Keratinocyte (primary cell): ENCODE data around the gene SPTBN1. TPM values are rescaled to one million over a fixed set of nuclear protein-coding genes. Genes with fewer than 3 reads are reported as not detected.

Source experiments
- DNase-seq: peaks from one replicate; pipeline ENCODE4 v3.0.0-alpha.2; 2011; ENCODE audit warnings: low read depth, missing footprints, low spot score
- FAIRE-seq: peaks from 2 replicates; lab custom pipeline; 2011; peaks lifted over from hg19 to GRCh38; lab: Jason Lieb, UNC
- H2AFZ ChIP-seq: 2 replicates; pipeline ENCODE4 v1.6.0; 2012; ENCODE audit warnings: low read length, control low read depth, inconsistent platforms; ENCODE audit not compliant: control insufficient read depth
- H3K27ac ChIP-seq: 2 replicates; pipeline ENCODE4 v1.5.1; 2011; ENCODE audit warnings: low read length; ENCODE audit not compliant: control insufficient read depth, insufficient read depth
- H3K27me3 ChIP-seq: 3 replicates; pipeline ENCODE4 v1.6.0; 2011; ENCODE audit warnings: low read length; ENCODE audit not compliant: control insufficient read depth, insufficient read depth; ENCODE audit errors: extremely low read depth
- H3K36me3 ChIP-seq, 2 experiments: 2 replicates in 1 of 2; 3 replicates in 1 of 2; pipeline ENCODE4 v1.5.1; 2011; ENCODE audit warnings: low read length in 2 of 2, mild to moderate bottlenecking in 1 of 2; ENCODE audit not compliant: control insufficient read depth in 2 of 2, insufficient read depth in 2 of 2; ENCODE audit errors: extremely low read depth in 1 of 2
- H3K4me1 ChIP-seq: 3 replicates; pipeline ENCODE4 v1.5.1; 2011; ENCODE audit warnings: low read length; ENCODE audit not compliant: control insufficient read depth, insufficient read depth; ENCODE audit errors: extremely low read depth
- H3K4me2 ChIP-seq: 3 replicates; pipeline ENCODE4 v1.6.0; 2011; ENCODE audit warnings: low read depth, low read length; ENCODE audit not compliant: control insufficient read depth, insufficient read depth; ENCODE audit errors: extremely low read depth
- H3K4me3 ChIP-seq, 3 experiments: fragments of 200-600 bp in 1 of 3; sonication (generic) in 1 of 3; 2 replicates in 2 of 3; 3 replicates in 1 of 3; pipeline ENCODE4 v1.5.1; 2011 to 2016; ENCODE audit warnings: low read length in 3 of 3, mild to moderate bottlenecking in 3 of 3, control low read depth in 2 of 3, inconsistent platforms in 1 of 3, low read depth in 1 of 3, mixed read lengths in 1 of 3, mixed run types in 1 of 3, moderate library complexity in 1 of 3; ENCODE audit not compliant: control insufficient read depth in 2 of 3, insufficient read depth in 2 of 3; ENCODE audit errors: extremely low read depth in 1 of 3
- H3K79me2 ChIP-seq: 2 replicates; pipeline ENCODE4 v1.6.0; 2012; ENCODE audit warnings: low read length; ENCODE audit not compliant: control insufficient read depth, insufficient read depth
- H3K9ac ChIP-seq: 3 replicates; pipeline ENCODE4 v1.6.0; 2011; ENCODE audit warnings: low read length; ENCODE audit not compliant: control insufficient read depth, insufficient read depth; ENCODE audit errors: extremely low read depth
- H3K9me1 ChIP-seq: 3 replicates; pipeline ENCODE4 v1.6.0; 2011; ENCODE audit warnings: low read length; ENCODE audit not compliant: control insufficient read depth, insufficient read depth; ENCODE audit errors: extremely low read depth
- H3K9me3 ChIP-seq: 2 replicates; pipeline ENCODE4 v1.5.1; 2012; ENCODE audit warnings: low read depth, low read length; ENCODE audit not compliant: control insufficient read depth
- H4K20me1 ChIP-seq: 3 replicates; pipeline ENCODE4 v1.6.0; 2011; ENCODE audit warnings: low read length; ENCODE audit not compliant: control insufficient read depth, insufficient read depth; ENCODE audit errors: extremely low read depth
- CTCF ChIP-seq, 3 experiments: IDR thresholded peaks in 1 of 3; conservative IDR thresholded peaks in 1 of 3; optimal IDR thresholded peaks in 1 of 3; 2 replicates in 2 of 3; 3 replicates in 1 of 3; pipeline versions ENCODE3 to v1.5.1; 2011; ENCODE audit warnings: low read length in 3 of 3, mild to moderate bottlenecking in 3 of 3, moderate library complexity in 2 of 3, control low read depth in 1 of 3, inconsistent platforms in 1 of 3; ENCODE audit not compliant: insufficient read depth in 2 of 3; ENCODE audit errors: extremely low read depth in 1 of 3
- EZH2 ChIP-seq: IDR thresholded peaks from one replicate; pipeline ENCODE4 v1.6.1; 2012; ENCODE audit warnings: inconsistent platforms, mild to moderate bottlenecking, low read length, moderate library complexity
- dilution Hi-C: fragments of 300-500 bp; cut with MboI; formaldehyde crosslinking; loops from one replicate; pipeline ENCODE4 v1.7.0; 2020; ENCODE audit warnings: low sequenced_read_pairs; ENCODE audit not compliant: extremely low pct_ligation_motif_present
- polyA minus RNA-seq, 3 experiments: library from RNA; depleted of rRNA, polyadenylated mRNA; stranded (reverse); fragments of >200 nt; gene quantifications; 1 replicate in 1 of 3; 2 replicates in 1 of 3; 3 replicates in 1 of 3; pipeline ENCODE4 v1.2.3, GENCODE V29; 2011
- polyA plus RNA-seq, 5 experiments: library from polyadenylated mRNA; depleted of rRNA in 3 of 5; stranded (reverse) in 3 of 5; stranded (forward) in 1 of 5; unstranded in 1 of 5; fragments of >200 nt; gene quantifications; 1 replicate in 1 of 5; 2 replicates in 3 of 5; 3 replicates in 1 of 5; pipeline versions ENCODE4 v1.2.1 to v1.2.3, GENCODE V29; 2011 to 2012; ENCODE audit warnings: missing spikeins in 2 of 5, low read depth in 1 of 5, low replicate concordance in 1 of 5

SPTBN1 gene
- polyA plus RNA-seq = 34.6 to 40.0 TPM (median 39.9 TPM) in 3 replicates
- polyA plus RNA-seq (2011; ENCODE audit: low read depth) = 73.1 TPM
- polyA plus RNA-seq (2011; cell fraction: cytosol; rRNA removed) = 15.6 and 19.1 TPM in 2 replicates
- 207 and 214 TPM in 2 replicates for polyA plus RNA-seq (2011; cell fraction: nucleus; rRNA removed)
- 48.0 and 66.9 TPM in 2 replicates for polyA plus RNA-seq (2012; ENCODE audit: low replicate concordance)
- 73.2 to 113 TPM (median 97.5 TPM) in 3 replicates for polyA minus RNA-seq
- 32.8 TPM for polyA minus RNA-seq (2011; cell fraction: cytosol; rRNA and poly(A)+ RNA removed)
- polyA minus RNA-seq (2011; cell fraction: nucleus; rRNA and poly(A)+ RNA removed) = 138 and 269 TPM in 2 replicates

GRCh38 chr2:54455563-54456361 lies at the start of gene SPTBN1:
Gene SPTBN1, plus strand, starts transcription at chr2:54456327. Its CDS starts 70,092 bp downstream, at chr2:54526419.
- Histone ChIP-seq H3K4me2 (peak within 1 kb of the TSS; percentile 87), H3K27ac (no peak within 1 kb of the TSS), H3K79me2 (peaks cover 3% of the 10 kb centered on the region), H3K36me3 (no peaks in the 10 kb centered on the region), H2AFZ (peak within 1 kb of the TSS; percentile 90), H3K27me3 (peaks cover 12% of the 10 kb centered on the region), H3K9me3 (no peaks in the 10 kb centered on the region), H3K4me3 (peak within 1 kb of the TSS; percentile 52 to 75 (median 72)), H3K9me1 (no peaks in the 10 kb centered on the region), H4K20me1 (no peaks in the 10 kb centered on the region), H3K9ac (peak within 1 kb of the TSS; percentile 62), H3K4me1 (peaks cover 13% of the 10 kb centered on the region)
- dilution Hi-C loops = no loop called here
- DNase-seq = no peak
- TF ChIP-seq CTCF (optimal IDR thresholded peaks at IDR 0.05 in 1 of 3, IDR thresholded peaks at IDR 0.05 in 1 of 3, conservative IDR thresholded peaks at IDR 0.05 in 1 of 3; ENCODE audit: extremely low read depth in 1 of 3, insufficient read depth in 2 of 3, low read length in 3 of 3) = no peak
- peak; percentile 33 for TF ChIP-seq EZH2
- no peak for FAIRE-seq

- DNase-seq (no peak), FAIRE-seq (no peak)
- H3K27ac ChIP-seq = no peak overlapping the region
- H3K36me3 ChIP-seq = no peaks in the 10 kb centered on the region
- no peaks in the 10 kb centered on the region for H3K4me1 ChIP-seq
- no peaks in the 10 kb centered on the region for H4K20me1 ChIP-seq
- TF ChIP-seq CTCF (optimal IDR thresholded peaks at IDR 0.05 in 1 of 3, IDR thresholded peaks at IDR 0.05 in 1 of 3, conservative IDR thresholded peaks at IDR 0.05 in 1 of 3; ENCODE audit: extremely low read depth in 1 of 3, insufficient read depth in 2 of 3, low read length in 3 of 3) (no peak), EZH2 (no peak)
- H3K4me3 ChIP-seq = no peak overlapping the region
- H3K9me3 ChIP-seq = no peaks in the 10 kb centered on the region
- no peaks in the 10 kb centered on the region for H3K9me1 ChIP-seq
- H3K9ac ChIP-seq = no peak overlapping the region
- no peaks in the 10 kb centered on the region for H3K27me3 ChIP-seq
- no peaks in the 10 kb centered on the region for H3K79me2 ChIP-seq
- H2AFZ ChIP-seq = no peak overlapping the region
- no peak overlapping the region for H3K4me2 ChIP-seq
- dilution Hi-C loops = no loop called here
Observed at GRCh38 chr2:54407693-54408092, 48.4 kb upstream of the SPTBN1 start.
